Ascending aorta (tissue), 2 donors: Measurements from ENCODE around the gene CYB561D2. TPM values are rescaled to one million over a fixed set of nuclear protein-coding genes. Genes with fewer than 3 reads are reported as not detected.

Experiments
- DNase-seq, 2 donors: peaks; one replicate each; pipeline ENCODE4 v3.0.0-alpha.2; 2019; ENCODE audit warnings: low spot score in 2 of 2
- H3K27ac ChIP-seq, 2 donors: fragments of 200-600 bp; sonication (generic); one replicate each; pipeline ENCODE4 v1.5.1; 2016 to 2017; ENCODE audit warnings: mild to moderate bottlenecking in 1 of 2
- H3K27me3 ChIP-seq: fragments of 200-600 bp; sonication (generic); one replicate; pipeline ENCODE4 v1.5.1; 2017
- H3K36me3 ChIP-seq, 2 donors: fragments of 200-600 bp; sonication (generic); one replicate each; pipeline ENCODE4 v1.5.1; 2016
- H3K4me1 ChIP-seq, 2 donors: fragments of 200-600 bp; sonication (generic); one replicate each; pipeline ENCODE4 v1.5.1; 2016 to 2017; ENCODE audit warnings: mild to moderate bottlenecking in 1 of 2
- H3K4me3 ChIP-seq, 2 donors: fragments of 200-600 bp; sonication (generic); one replicate each; pipeline ENCODE4 v1.5.1; 2016 to 2017; ENCODE audit warnings: mild to moderate bottlenecking in 1 of 2
- H3K9me3 ChIP-seq, 2 donors: fragments of 200-600 bp; sonication (generic); one replicate each; pipeline ENCODE4 v1.5.1; 2016
- intact Hi-C: fragments of 100-400 bp; cut with DNase I; formaldehyde crosslinking; loops from one replicate; pipeline ENCODE4 v1.15.1; 2023
- total RNA-seq: library from RNA; depleted of rRNA; stranded (reverse); fragments of >200 nt; gene quantifications from one replicate; pipeline ENCODE4 v1.1.0, GENCODE V29; 2016
- TF ChIP-seq, protein P1 (sequence below), 3 experiments: fragments of 200-600 bp in 2 of 3; fragments of 450-650 bp in 1 of 3; sonication (generic) in 2 of 3; IDR thresholded peaks; one replicate each; pipeline ENCODE4 v1.5.1; 2016 to 2019; ENCODE audit warnings: antibody characterized with exemption in 3 of 3, mild to moderate bottlenecking in 1 of 3, moderate library complexity in 1 of 3

CYB561D2 gene
- total RNA-seq, 1 donor from 2014 or later: 20.2 TPM

- TF ChIP-seq, protein P1, sequence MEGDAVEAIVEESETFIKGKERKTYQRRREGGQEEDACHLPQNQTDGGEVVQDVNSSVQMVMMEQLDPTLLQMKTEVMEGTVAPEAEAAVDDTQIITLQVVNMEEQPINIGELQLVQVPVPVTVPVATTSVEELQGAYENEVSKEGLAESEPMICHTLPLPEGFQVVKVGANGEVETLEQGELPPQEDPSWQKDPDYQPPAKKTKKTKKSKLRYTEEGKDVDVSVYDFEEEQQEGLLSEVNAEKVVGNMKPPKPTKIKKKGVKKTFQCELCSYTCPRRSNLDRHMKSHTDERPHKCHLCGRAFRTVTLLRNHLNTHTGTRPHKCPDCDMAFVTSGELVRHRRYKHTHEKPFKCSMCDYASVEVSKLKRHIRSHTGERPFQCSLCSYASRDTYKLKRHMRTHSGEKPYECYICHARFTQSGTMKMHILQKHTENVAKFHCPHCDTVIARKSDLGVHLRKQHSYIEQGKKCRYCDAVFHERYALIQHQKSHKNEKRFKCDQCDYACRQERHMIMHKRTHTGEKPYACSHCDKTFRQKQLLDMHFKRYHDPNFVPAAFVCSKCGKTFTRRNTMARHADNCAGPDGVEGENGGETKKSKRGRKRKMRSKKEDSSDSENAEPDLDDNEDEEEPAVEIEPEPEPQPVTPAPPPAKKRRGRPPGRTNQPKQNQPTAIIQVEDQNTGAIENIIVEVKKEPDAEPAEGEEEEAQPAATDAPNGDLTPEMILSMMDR (IDR thresholded peaks at IDR 0.05): no peak
- H3K27me3 ChIP-seq: no peaks in the 10 kb centered on the region
- peaks cover 14 to 33% of the 10 kb centered on the region in 2 donors for H3K4me1 ChIP-seq
- intact Hi-C loops: loop anchor here (5.0 kb wide), 1 partner anchor 255 kb away; the partner anchor contains the start of gene CISH
- no peaks in the 10 kb centered on the region for H3K9me3 ChIP-seq
- peak overlapping the region; percentile 87 to 92 for H3K4me3 ChIP-seq
- H3K36me3 ChIP-seq: peaks cover 18 to 43% of the 10 kb centered on the region in 2 donors
- DNase-seq: no peak
- peak overlapping the region; percentile 43 to 90 for H3K27ac ChIP-seq
Observed at GRCh38 chr3:50357481-50357880, 6.8 kb downstream of the CYB561D2 start.

DNA sequence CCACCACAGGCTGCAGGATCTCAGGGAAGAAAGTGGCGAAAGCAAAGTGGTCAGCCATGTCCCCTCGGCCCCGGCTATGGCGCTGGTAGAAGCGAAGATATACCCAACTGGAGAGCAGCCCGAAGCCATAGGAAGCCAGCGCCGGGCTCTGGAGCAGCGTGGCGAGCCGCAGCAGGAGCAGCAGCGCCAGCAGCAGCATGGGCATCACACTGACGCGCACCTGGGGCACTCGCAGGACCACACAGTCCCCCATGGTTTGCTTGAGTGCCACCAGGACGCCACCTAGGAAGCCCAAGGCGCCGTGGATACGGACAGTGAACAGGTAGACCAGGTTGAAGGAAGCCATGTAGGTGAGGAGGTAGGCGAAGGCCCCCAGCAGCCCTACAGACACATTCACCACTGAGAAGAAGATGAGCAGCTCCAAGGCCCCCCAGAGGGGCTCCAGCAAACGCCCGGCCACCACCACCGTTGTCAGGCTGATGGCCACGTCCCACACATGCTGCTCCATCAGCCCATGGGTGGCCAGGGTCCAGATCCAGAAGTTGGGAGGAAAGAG, 7.8 kb downstream of the CYB561D2 start:
- DNase-seq: peak in 1 of 2 donors; percentile 72
- Histone ChIP-seq H3K9me3 (no peaks in the 10 kb centered on the region), H3K36me3 (peaks cover 18 to 39% of the 10 kb centered on the region in 2 donors), H3K27ac (peak overlapping the region; percentile 89 to 90), H3K4me3 (peak overlapping the region; percentile 87 to 92), H3K27me3 (no peaks in the 10 kb centered on the region), H3K4me1 (peaks cover 14 to 33% of the 10 kb centered on the region in 2 donors)
- TF ChIP-seq, protein P1 (IDR thresholded peaks at IDR 0.05): no peak
- intact Hi-C loops: loop anchor here (2.0 to 5.0 kb wide), 2 partner anchors 208 to 254 kb away; partner anchors contain the start of genes C3orf18 and CISH

DNA sequence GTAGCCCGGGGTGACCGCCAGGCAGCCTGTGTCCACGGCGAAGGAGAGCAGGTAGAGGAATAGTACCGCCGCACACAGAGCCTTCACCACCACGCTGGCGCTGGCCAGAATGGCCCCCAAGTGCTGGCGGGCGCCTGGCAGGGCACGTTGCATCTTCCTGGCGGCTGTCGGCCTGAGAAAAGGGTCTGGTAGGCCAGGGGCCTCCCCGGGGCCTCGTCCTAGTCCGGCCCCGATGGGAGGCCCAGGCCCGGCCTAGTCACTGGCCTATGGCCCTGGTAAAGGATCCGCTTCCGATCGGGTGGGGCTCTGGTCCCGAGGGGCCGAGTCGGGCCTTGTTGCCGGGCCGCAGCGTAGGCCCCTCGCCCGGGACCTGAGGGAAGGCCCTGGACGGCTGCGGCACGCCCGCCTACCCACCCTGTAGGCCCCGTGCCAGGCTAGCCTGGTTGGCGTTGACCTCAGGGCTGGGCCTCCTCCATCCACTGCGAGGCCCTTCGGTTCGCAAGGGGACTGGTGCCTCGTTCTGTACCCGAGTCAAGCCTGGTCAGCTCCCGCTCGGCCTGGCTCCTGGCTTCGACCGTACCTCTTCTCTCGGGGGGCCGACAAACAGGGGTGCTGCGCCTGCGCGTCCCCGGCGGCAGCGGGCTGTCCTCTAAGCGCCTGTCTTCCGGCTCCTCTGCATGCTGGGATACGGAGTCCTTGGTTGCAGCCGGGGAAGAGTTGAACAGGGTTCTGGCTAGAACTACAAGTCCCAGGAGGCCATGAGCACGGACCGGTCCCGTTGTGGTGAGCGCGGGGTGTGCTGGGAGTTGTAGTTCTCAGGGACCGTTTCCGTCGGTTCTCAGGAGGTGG, 8.5 kb downstream of the CYB561D2 start, which contains the start of gene TMEM115:
Gene TMEM115 (minus strand): TSS at position 611 of the 849 bp plus-strand sequence. CDS start 458 bp downstream, at position 153.
- Histone ChIP-seq H3K9me3 (no peaks in the 10 kb centered on the region), H3K4me3 (peak within 1 kb of the TSS; percentile 87 to 92), H3K27ac (peak within 1 kb of the TSS; percentile 89 to 90), H3K27me3 (no peaks in the 10 kb centered on the region), H3K36me3 (peaks cover 11 to 32% of the 10 kb centered on the region in 2 donors), H3K4me1 (peaks cover 14 to 33% of the 10 kb centered on the region in 2 donors)
- TF ChIP-seq, protein P1 (IDR thresholded peaks at IDR 0.05): no peak
- DNase-seq: peak; percentile 96 to 99
- intact Hi-C loops: loop anchor here (1.0 to 5.0 kb wide), 4 partner anchors 9 to 253 kb away; partner anchors contain the start of genes C3orf18, CISH, CYB561D2 and NPRL2

GRCh38 chr3:50359760-50360110, 9.1 kb downstream of the CYB561D2 start:
- Histone ChIP-seq H3K9me3 (no peaks in the 10 kb centered on the region), H3K27me3 (no peaks in the 10 kb centered on the region), H3K27ac (no peak overlapping the region), H3K4me3 (peak overlapping the region; percentile 87 to 92), H3K36me3 (peaks cover 7 to 26% of the 10 kb centered on the region in 2 donors), H3K4me1 (peaks cover 14 to 38% of the 10 kb centered on the region in 2 donors)
- intact Hi-C loops: loop anchor here (1.0 to 5.0 kb wide), 4 partner anchors 9 to 253 kb away; partner anchors contain the start of genes C3orf18, CISH, CYB561D2 and NPRL2
- TF ChIP-seq, protein P1 (IDR thresholded peaks at IDR 0.05): no peak
- no peak for DNase-seq

- intact Hi-C loops: loop anchor here (2.0 kb wide), 1 partner anchor 138 kb away; the partner anchor contains the start of gene CACNA2D2
- no peak for DNase-seq
- TF ChIP-seq, protein P1 (IDR thresholded peaks at IDR 0.05): no peak
Observed at GRCh38 chr3:50364573-50365079, 14.0 kb downstream of the CYB561D2 start.

More at GRCh38 chr3:50364573-50365079, 14.0 kb downstream of the CYB561D2 start:
- Histone ChIP-seq H3K27ac (no peak overlapping the region), H3K4me3 (peak overlapping the region; percentile 65 to 73), H3K36me3 (no peaks in the 10 kb centered on the region), H3K4me1 (peaks cover 0 to 14% of the 10 kb centered on the region in 2 donors), H3K27me3 (no peaks in the 10 kb centered on the region), H3K9me3 (no peaks in the 10 kb centered on the region)
